GM12878 (cell line): ENCODE data around the gene FGGY. TPM values are rescaled to one million over a fixed set of nuclear protein-coding genes. Genes with fewer than 3 reads are reported as not detected.

ENCODE experiments used
- ATAC-seq: fragments of 200-7000 bp; cut with Tn5 transposase; 3 replicates; pipeline ENCODE4 v1.9.1; 2020; ENCODE audit warnings: mild to moderate bottlenecking, moderate library complexity
- BruUV-seq: library from RNA; stranded (reverse); fragments of 400-500 nt; replicated peaks from 2 replicates; lab custom pipeline; 2021; lab: Mats Ljungman, UMichigan
- CTCF ChIA-PET: fragments of 300-600 bp; sonication (Branson Sonifier 250); formaldehyde crosslinking; extraction: SDS; loops from one replicate; lab custom pipeline; 2021; ENCODE audit warnings: inconsistent platforms; lab: Yijun Ruan, JAX
- POLR2A ChIA-PET: fragments of 350-600 bp; formaldehyde crosslinking; extraction: SDS; loops from one replicate; lab custom pipeline; 2021; ENCODE audit warnings: inconsistent platforms; lab: Charles Lee
- RAD21 ChIA-PET: fragments of 300-600 bp; sonication (Branson Sonifier 250); formaldehyde crosslinking; loops from one replicate; lab custom pipeline; 2023; ENCODE audit warnings: antibody characterized with exemption; ENCODE audit not compliant: unreplicated experiment; lab: Charles Lee
- SMC1A ChIA-PET: fragments of 300-600 bp; sonication (Branson Sonifier 250); formaldehyde crosslinking; loops from one replicate; lab custom pipeline; 2023; ENCODE audit not compliant: unreplicated experiment, uncharacterized antibody; lab: Charles Lee
- DNase-seq: peaks from one replicate; pipeline ENCODE4 v3.0.0-alpha.2; 2011; ENCODE audit warnings: low read depth, low spot score
- FAIRE-seq: peaks from 3 replicates; lab custom pipeline; 2011; peaks lifted over from hg19 to GRCh38; lab: Jason Lieb, UNC
- H2AFZ ChIP-seq: 2 replicates; pipeline ENCODE4 v1.6.0; 2011; ENCODE audit warnings: low read depth, low read length, control low read depth; ENCODE audit not compliant: control insufficient read depth
- H3K27ac ChIP-seq: 2 replicates; pipeline ENCODE4 v1.5.1; 2011; ENCODE audit warnings: control low read depth; ENCODE audit not compliant: control insufficient read depth, insufficient read depth
- H3K27me3 ChIP-seq, 2 experiments: replicated peaks in 1 of 2; 2 replicates each; pipeline versions ENCODE4 v1.6.0 to v1.6.1; 2011; ENCODE audit warnings: low read length in 1 of 2; ENCODE audit not compliant: control insufficient read depth in 2 of 2, insufficient read depth in 2 of 2
- H3K36me3 ChIP-seq, 2 experiments: 2 replicates each; pipeline ENCODE4 v1.5.1; 2011; ENCODE audit warnings: low read length in 1 of 2; ENCODE audit not compliant: control insufficient read depth in 2 of 2, insufficient read depth in 2 of 2
- H3K4me1 ChIP-seq: 2 replicates; pipeline ENCODE4 v1.6.1; 2011; ENCODE audit warnings: mild to moderate bottlenecking, low read length, moderate library complexity, mixed read lengths; ENCODE audit not compliant: control insufficient read depth, insufficient read depth
- H3K4me2 ChIP-seq: 2 replicates; pipeline ENCODE4 v1.6.0; 2011; ENCODE audit warnings: control low read depth; ENCODE audit not compliant: control insufficient read depth, insufficient read depth
- H3K4me3 ChIP-seq: fragments of 200-600 bp; sonication (generic); 2 replicates; pipeline ENCODE4 v1.5.1; 2016
- H3K79me2 ChIP-seq: 2 replicates; pipeline ENCODE4 v1.6.0; 2011; ENCODE audit warnings: low read length; ENCODE audit not compliant: control insufficient read depth, insufficient read depth
- H3K9ac ChIP-seq: 2 replicates; pipeline ENCODE4 v1.8.0; 2011; ENCODE audit warnings: low read length, control low read depth, mixed read lengths; ENCODE audit not compliant: control insufficient read depth, insufficient read depth
- H3K9me3 ChIP-seq: replicated peaks from 3 replicates; pipeline ENCODE4 v1.5.1; 2011; ENCODE audit warnings: mild to moderate bottlenecking, low read length; ENCODE audit not compliant: control insufficient read depth, insufficient read depth
- H4K20me1 ChIP-seq: 2 replicates; pipeline ENCODE4 v1.6.0; 2011; ENCODE audit not compliant: control insufficient read depth, insufficient read depth
- CBX5 ChIP-seq: sonication (generic); IDR thresholded peaks from 2 replicates; pipeline ENCODE4 v1.6.1; 2016; ENCODE audit warnings: low read depth, moderate library complexity, mild to moderate bottlenecking, inconsistent platforms
- NR2F1 ChIP-seq: fragments of 450-650 bp; conservative IDR thresholded peaks from 2 replicates; pipeline ENCODE4 v1.6.1; 2017; ENCODE audit warnings: mild to moderate bottlenecking
- RAD51 ChIP-seq: fragments of 450-650 bp; IDR thresholded peaks from 2 replicates; pipeline ENCODE4 v1.6.1; 2016; ENCODE audit warnings: moderate library complexity, mild to moderate bottlenecking, inconsistent platforms
- SPI1 ChIP-seq: IDR thresholded peaks from 2 replicates; pipeline ENCODE4 v1.6.1; 2011; ENCODE audit warnings: low read depth, mild to moderate bottlenecking, low read length, moderate library complexity, borderline replicate concordance; ENCODE audit not compliant: insufficient read depth
- SUPT20H ChIP-seq: IDR thresholded peaks from 2 replicates; pipeline ENCODE4 v1.6.1; 2011; ENCODE audit warnings: low read depth, mild to moderate bottlenecking, low read length, moderate library complexity, borderline replicate concordance; ENCODE audit not compliant: control insufficient read depth
- ZBTB33 ChIP-seq: fragments of 450-650 bp; IDR thresholded peaks from 2 replicates; pipeline ENCODE4 v1.6.1; 2017; ENCODE audit warnings: mild to moderate bottlenecking
- WGBS: methylation state at CpG from one replicate; pipeline ENCODE4 v1.1.6; 2016; ENCODE audit warnings: low lambda C conversion rate; ENCODE audit not compliant: insufficient replicate concordance, insufficient coverage; ENCODE audit errors: missing lambda C conversion rate; 5-methylcytosine and 5-hydroxymethylcytosine counted together
- in situ Hi-C: fragments of 300-500 bp; cut with MboI; formaldehyde crosslinking; loops from 9 replicates; pipeline ENCODE4 v1.14.3; 2018; ENCODE audit warnings: mixed read lengths
- intact Hi-C: fragments of 100-400 bp; cut with micrococcal nuclease; formaldehyde crosslinking; loops from one replicate; pipeline ENCODE4 v1.14.2; 2022; ENCODE audit not compliant: unreplicated experiment
- polyA plus RNA-seq, 11 experiments: library from polyadenylated mRNA; depleted of rRNA in 4 of 11; unstranded in 6 of 11; stranded (reverse) in 5 of 11; fragments of >200 nt; fragmentation: Nextera tagmentation in 4 of 11; fragmentation: Illumina TruSeq in 1 of 11; extraction: Ambion mirVana in 4 of 11; extraction: Trizol in 1 of 11; gene quantifications; 1 replicate in 1 of 11; 2 replicates in 10 of 11; pipeline versions ENCODE4 v1.2.1 to v1.2.3, GENCODE V29; 2011 to 2016; ENCODE audit warnings: inconsistent platforms in 2 of 11, missing spikeins in 2 of 11, low read depth in 1 of 11
- total RNA-seq, 4 experiments: library from RNA; depleted of rRNA in 3 of 4; stranded (reverse); fragments of >200 nt in 3 of 4; fragmentation: Illumina TruSeq in 1 of 4; extraction: Trizol in 1 of 4; gene quantifications; 2 replicates each; pipeline versions ENCODE4 v1.2.1 to v1.2.3, GENCODE V29; 2013 to 2021

FGGY gene
- total and polyA plus RNA-seq, 10 of the 15 experiments (the other 5 are each of a cell fraction or from before 2014, with no cell fraction given): 6.2 to 11.9 (median 7.5) TPM

- H3K4me3 ChIP-seq: no peak overlapping the region
- no peak overlapping the region for H3K9ac ChIP-seq
- no peak for DNase-seq
- TF ChIP-seq SPI1 (0 out of 2 replicates have a peak, but pooled peaks have one; percentile 2), SUPT20H (no peak), NR2F1 (no peak), CBX5 (no peak), RAD51 (no peak), ZBTB33 (no peak)
- FAIRE-seq: no peak
- no peaks in the 10 kb centered on the region for H3K36me3 ChIP-seq
- intact Hi-C loops: no loop called here
- no peaks in the 10 kb centered on the region for H3K79me2 ChIP-seq
- ATAC-seq: no peak
- no peaks in the 10 kb centered on the region for H3K27me3 ChIP-seq
- ChIA-PET SMC1A (interaction anchor here (0.8 to 3.3 kb wide), 4 partner anchors 7 to 215 kb away, joined by 3 to 10 read pairs (median 5); no protein-coding TSS in a partner anchor), RAD21 (interaction anchor here (1.0 kb wide), 1 partner anchor 24 kb away, joined by 3 read pairs; no protein-coding TSS in a partner anchor), CTCF (interaction anchor here (0.7 to 3.8 kb wide), 2 partner anchors 27 to 33 kb away, joined by 3 to 18 read pairs; no protein-coding TSS in a partner anchor), POLR2A (no interaction called here)
- H3K4me1 ChIP-seq: no peaks in the 10 kb centered on the region; the same call in 1 of the 2 replicates
- WGBS: 83% methylated on average over 10 of the region's 10 CpGs
- no peak overlapping the region for H2AFZ ChIP-seq
- no peaks in the 10 kb centered on the region for H4K20me1 ChIP-seq
- no TSS peak for BruUV-seq
- no peaks in the 10 kb centered on the region; the same call in 2 of the 3 replicates for H3K9me3 ChIP-seq
- in situ Hi-C loops: no loop called here
- H3K4me2 ChIP-seq: no peak overlapping the region
- H3K27ac ChIP-seq: no peak overlapping the region
Observed at GRCh38 chr1:59732214-59732955, 435.5 kb downstream of the FGGY start.
